SK-N-MC (cell line): Measurements from ENCODE around the gene SNX12.
"Not testable (repeated sequence)": the region's sequence is repeated elsewhere in the genome, so short reads cannot be mapped to it uniquely, and the experiment has no call there.

Experiments
- DNase-seq: peaks from one replicate; pipeline ENCODE4 v3.0.0-alpha.2; 2011; ENCODE audit warnings: low read depth, low spot score
- H3K27ac ChIP-seq: fragments of 200-600 bp; sonication (generic); 2 replicates; pipeline ENCODE4 v1.5.1; 2016; ENCODE audit warnings: mixed run types
- H3K36me3 ChIP-seq: fragments of 200-600 bp; sonication (generic); 2 replicates; pipeline ENCODE4 v1.6.1; 2017; ENCODE audit warnings: antibody characterized with exemption, low read length, mixed read lengths; ENCODE audit not compliant: insufficient read depth
- H3K4me3 ChIP-seq: fragments of 200-600 bp; sonication (generic); 2 replicates; pipeline ENCODE4 v1.5.1; 2016
- H3K9ac ChIP-seq: fragments of 200-600 bp; sonication (generic); 2 replicates; pipeline ENCODE4 v1.8.0; 2017; ENCODE audit warnings: mixed run types, mixed read lengths; ENCODE audit not compliant: insufficient read length
- H3K9me3 ChIP-seq: fragments of 200-600 bp; sonication (generic); 2 replicates; pipeline ENCODE4 v1.6.1; 2017; ENCODE audit warnings: low read depth, mild to moderate bottlenecking, antibody characterized with exemption, low read length, moderate library complexity, mixed read lengths
- EZH2 ChIP-seq: fragments of 200-600 bp; sonication (generic); IDR thresholded peaks from one replicate; pipeline ENCODE4 v1.6.1; 2017; ENCODE audit warnings: antibody characterized with exemption
- FOXP2 ChIP-seq: optimal IDR thresholded peaks from 2 replicates; pipeline ENCODE3; 2011; ENCODE audit warnings: mild to moderate bottlenecking, moderate library complexity; ENCODE audit not compliant: insufficient read depth; ENCODE audit errors: extremely low read length, control extremely low read depth
- POLR2AphosphoS5 ChIP-seq: IDR thresholded peaks from 2 replicates; pipeline ENCODE4 v1.6.1; 2012; ENCODE audit warnings: mild to moderate bottlenecking, low read depth, low read length, borderline replicate concordance

The SNX12 gene

DNA sequence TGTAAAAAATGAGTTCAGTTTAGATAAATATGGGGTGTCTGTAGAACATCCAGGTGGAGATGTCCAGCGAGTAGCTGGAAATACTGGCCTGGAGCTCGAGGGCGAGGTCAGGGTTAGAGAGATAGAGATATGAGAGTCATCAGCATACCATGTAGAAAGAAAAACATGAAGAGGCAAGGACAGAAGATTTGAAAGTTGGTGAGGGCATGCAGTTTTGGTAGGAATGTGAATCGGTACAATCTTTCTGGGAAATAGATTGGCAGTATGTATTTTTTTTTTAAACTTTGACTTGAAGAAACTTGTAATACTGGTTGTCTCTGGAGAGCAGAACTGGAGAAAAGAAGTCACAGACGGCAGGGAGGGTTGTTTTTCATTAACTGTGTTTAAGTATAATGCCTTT is 2.4 kb upstream of the SNX12 start:
- no peak for DNase-seq

DNA sequence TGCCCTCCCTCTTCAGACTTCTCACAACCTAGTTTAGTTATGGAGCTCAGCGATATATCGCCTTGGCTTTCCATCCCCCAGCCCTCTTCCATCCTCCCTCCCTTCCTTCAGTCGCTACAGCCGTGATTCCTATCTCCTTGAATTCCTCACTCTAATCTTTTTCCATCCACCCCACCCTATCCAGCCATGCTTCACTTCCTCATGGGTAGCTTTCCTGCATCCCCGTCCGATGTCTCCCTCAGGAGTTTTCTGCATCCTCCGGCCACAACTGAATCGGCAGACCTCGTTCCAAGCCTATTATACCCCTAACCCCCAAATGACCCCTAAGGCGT is 456 bp downstream of the SNX12 start:
- no peaks in the 10 kb centered on the region for H3K9me3 ChIP-seq
- TF ChIP-seq EZH2 (no peak), POLR2AphosphoS5 (no peak), FOXP2 (no peak)
- peak overlapping the region; percentile 87 for H3K4me3 ChIP-seq
- H3K27ac ChIP-seq: no peak overlapping the region
- H3K36me3 ChIP-seq: peaks cover 1% of the 10 kb centered on the region; the same call in 1 of the 2 replicates
- peak overlapping the region; percentile 63 for H3K9ac ChIP-seq
- DNase-seq: no peak

More for the DNA sequence above, 2.4 kb upstream of the SNX12 start:
- H3K9ac ChIP-seq: no peak overlapping the region
- H3K4me3 ChIP-seq: no peak overlapping the region
- no peak overlapping the region for H3K27ac ChIP-seq
- TF ChIP-seq POLR2AphosphoS5 (no peak), FOXP2 (no peak), EZH2 (no peak)
- H3K9me3 ChIP-seq: no peaks in the 10 kb centered on the region
- H3K36me3 ChIP-seq: no peaks in the 10 kb centered on the region

DNA sequence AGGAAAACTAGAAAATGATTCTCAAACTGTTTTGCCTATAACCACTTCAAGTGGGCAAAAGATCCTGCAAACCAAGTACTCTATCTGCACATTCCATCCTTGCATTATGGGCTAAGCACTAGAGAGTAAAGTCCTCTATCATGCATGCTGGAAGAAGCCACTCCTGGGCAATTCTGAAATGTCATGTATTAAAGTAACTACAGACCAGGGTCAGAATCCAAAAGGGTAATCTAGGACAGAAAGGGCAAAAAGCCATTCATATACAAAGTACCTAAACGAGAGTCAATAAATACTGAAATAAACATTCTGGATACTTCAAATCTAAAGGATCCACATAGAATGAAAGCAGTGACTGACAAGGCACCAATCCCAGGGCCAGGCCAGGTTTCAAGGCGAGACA is 1.0 kb downstream of the SNX12 start:
- H3K27ac ChIP-seq: no peak overlapping the region

DNA sequence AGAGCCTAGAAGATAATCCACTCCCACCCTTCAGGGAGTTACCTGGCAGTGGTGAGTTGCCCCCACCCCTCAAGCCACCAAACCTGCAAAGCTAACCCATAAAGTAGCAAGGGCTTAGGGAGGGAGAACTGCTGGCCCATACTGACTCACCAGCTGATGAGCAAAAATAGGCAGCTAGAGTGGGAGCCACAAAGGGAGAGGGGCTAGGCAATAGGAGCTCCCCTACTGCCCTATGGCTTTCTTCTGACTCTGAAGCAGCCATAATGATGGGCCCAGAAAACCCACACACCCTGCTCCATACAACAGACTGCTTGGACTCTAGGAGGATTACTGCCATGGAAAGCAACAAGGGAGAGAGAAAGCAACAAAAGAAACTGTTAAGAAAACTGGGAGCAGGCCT is 8.0 kb downstream of the SNX12 start:
- no peak overlapping the region for H3K4me3 ChIP-seq
- H3K36me3 ChIP-seq: peaks cover 16% of the 10 kb centered on the region; the same call in 1 of the 2 replicates
- H3K9ac ChIP-seq: no peak overlapping the region

More for the DNA sequence above, 1.0 kb downstream of the SNX12 start:
- H3K36me3 ChIP-seq: peaks cover 3% of the 10 kb centered on the region; the same call in 1 of the 2 replicates
- peak overlapping the region; percentile 87 for H3K4me3 ChIP-seq
- DNase-seq: no peak
- TF ChIP-seq POLR2AphosphoS5 (no peak), FOXP2 (no peak), EZH2 (no peak)
- H3K9me3 ChIP-seq: no peaks in the 10 kb centered on the region
- peak overlapping the region; percentile 63 for H3K9ac ChIP-seq

DNA sequence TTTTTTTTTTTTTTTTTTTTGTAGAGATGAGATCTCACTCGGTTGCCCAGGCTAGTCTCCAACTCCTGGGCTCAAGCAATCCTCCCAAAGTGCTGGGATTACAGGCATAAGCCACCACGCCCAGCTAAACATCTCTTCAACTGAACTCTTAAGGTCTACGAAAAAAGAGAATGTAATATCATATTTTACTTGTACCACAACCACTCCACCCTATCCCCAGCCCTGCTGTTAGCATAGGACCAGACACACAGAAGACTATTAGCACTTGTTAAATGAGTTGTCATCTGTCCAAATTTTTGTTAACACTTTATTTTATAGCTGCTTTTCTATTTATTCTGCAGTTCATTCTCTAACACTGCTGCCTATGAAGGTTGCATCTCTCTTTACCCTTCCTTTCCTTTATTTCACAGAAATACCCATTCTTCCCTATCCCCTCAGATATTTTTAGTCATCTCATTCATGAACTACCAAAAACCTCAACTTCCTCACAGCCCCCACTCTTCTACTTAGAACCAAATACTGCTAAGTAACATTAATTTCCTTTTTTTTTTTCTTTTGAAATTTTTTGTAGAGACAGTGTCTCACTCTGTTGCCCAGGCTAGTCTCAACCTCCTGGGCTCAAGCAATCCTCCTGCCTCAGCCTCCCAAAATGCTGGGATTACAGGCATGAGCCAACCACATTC is 10.1 kb downstream of the SNX12 start:
- H3K4me3 ChIP-seq: no peak overlapping the region

More for the DNA sequence above, 8.0 kb downstream of the SNX12 start:
- H3K9me3 ChIP-seq: no peaks in the 10 kb centered on the region
- no peak for TF ChIP-seq EZH2
- TF ChIP-seq FOXP2: no peak
- no peak for TF ChIP-seq POLR2AphosphoS5
- DNase-seq: no peak
- no peak overlapping the region for H3K27ac ChIP-seq

DNA sequence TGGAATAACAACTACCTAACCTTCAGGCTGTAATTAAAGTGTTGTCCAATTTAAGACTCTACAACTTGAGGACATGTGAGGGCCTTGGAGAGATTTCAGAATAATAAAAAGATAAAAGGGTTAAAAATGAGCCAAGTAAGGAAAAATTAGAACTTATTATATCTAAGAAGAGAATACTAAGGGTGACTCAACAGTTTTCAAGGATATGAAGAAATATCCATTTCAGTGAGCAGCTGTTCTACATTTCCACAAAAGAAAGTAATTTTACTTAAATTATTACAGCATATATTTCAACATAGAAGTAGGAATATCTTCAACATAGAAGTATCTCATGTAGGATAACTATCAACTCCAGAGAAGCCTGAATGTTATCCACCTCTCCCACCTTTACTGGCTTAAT is 11.3 kb downstream of the SNX12 start:
- H3K9ac ChIP-seq: no peak overlapping the region
- TF ChIP-seq EZH2 (no peak), FOXP2 (no peak), POLR2AphosphoS5 (no peak)
- DNase-seq: no peak
- no peaks in the 10 kb centered on the region for H3K9me3 ChIP-seq
- H3K4me3 ChIP-seq: no peak overlapping the region
- peaks cover 14% of the 10 kb centered on the region; the same call in 1 of the 2 replicates for H3K36me3 ChIP-seq
- 0 out of 2 replicates have a peak overlapping the region, but pooled peaks have one; percentile 42 for H3K27ac ChIP-seq

More for the DNA sequence above, 10.1 kb downstream of the SNX12 start:
- H3K9ac ChIP-seq: no peak overlapping the region
- H3K9me3 ChIP-seq: no peaks in the 10 kb centered on the region
- H3K27ac ChIP-seq: no peak overlapping the region
- H3K36me3 ChIP-seq: peaks cover 16% of the 10 kb centered on the region; the same call in 1 of the 2 replicates
- TF ChIP-seq FOXP2: no peak
- no peak for TF ChIP-seq POLR2AphosphoS5
- TF ChIP-seq EZH2: no peak
- DNase-seq: no peak

DNA sequence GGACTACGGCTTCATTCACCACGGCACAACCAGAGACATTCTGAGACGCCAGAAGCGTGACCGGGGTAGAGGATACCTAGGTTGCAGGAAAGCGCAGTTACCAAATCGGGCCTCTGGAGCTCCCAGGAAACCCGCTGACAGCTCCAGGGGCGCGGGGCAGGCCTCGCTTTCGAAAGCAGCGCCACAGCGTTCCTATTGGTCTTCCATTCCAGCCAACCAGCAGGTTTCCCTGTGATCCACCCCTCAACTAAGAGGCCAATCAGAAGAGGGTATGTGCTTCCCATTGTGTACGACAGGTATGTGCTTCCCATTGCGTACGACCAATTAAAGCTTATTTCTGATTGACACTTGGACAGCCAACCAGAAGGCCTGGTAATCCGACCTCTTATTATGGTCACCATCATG is 14.9 kb downstream of the SNX12 start:
- Histone ChIP-seq H3K9me3 (no peaks in the 10 kb centered on the region), H3K27ac (no peak overlapping the region), H3K9ac (no peak overlapping the region), H3K4me3 (no peak overlapping the region), H3K36me3 (no peaks in the 10 kb centered on the region; the same call in 1 of the 2 replicates)
- TF ChIP-seq POLR2AphosphoS5 (no peak), FOXP2 (no peak), EZH2 (no peak)
- no peak for DNase-seq

DNA sequence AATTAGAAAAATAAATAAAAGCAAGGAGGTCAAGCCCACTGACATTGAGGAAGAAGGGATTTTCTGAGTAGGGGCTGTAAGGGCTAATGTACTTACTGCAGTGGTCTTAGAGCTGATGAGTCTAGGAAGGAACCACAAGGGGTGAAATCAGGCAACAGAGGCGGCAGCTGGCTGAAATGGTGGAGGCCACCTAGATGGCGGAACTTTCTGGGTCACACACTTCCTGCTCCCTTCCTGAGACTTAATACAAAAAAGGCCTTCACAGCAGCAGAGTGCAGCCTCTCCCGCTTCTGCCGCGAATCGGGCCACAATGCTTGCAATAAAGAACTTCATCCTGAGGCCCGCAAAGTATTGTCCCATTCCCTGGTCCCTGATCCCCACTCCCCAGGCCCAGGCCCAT is 15.4 kb downstream of the SNX12 start:
- no peaks in the 10 kb centered on the region for H3K9me3 ChIP-seq
- no peak overlapping the region for H3K4me3 ChIP-seq
- H3K9ac ChIP-seq: no peak overlapping the region
- H3K27ac ChIP-seq: no peak overlapping the region
- no peak for DNase-seq
- no peaks in the 10 kb centered on the region for H3K36me3 ChIP-seq
- TF ChIP-seq EZH2 (no peak), POLR2AphosphoS5 (no peak), FOXP2 (no peak)

DNA sequence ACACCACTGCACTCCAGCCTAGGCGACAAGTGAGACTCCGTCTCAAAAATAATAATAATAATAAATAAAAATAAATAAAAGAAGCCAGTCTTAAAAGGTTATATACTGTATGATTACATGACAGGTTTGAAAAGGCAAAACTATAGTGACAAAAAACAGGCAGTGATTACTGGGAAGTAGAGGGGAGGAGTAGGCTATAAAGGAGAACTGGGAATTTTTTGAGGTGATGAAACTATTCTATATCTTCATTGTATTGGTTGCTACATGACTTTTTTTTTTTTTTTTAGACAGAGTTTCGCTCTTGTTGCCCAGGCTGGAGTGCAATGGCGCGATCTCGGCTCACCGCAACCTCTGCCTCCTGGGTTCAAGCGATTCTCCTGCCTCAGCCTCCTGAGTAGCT is 20.2 kb downstream of the SNX12 start:
- DNase-seq, H3K36me3 ChIP-seq, H3K9ac ChIP-seq, H3K9me3 ChIP-seq, H3K27ac ChIP-seq, H3K4me3 ChIP-seq: not testable (repeated sequence)
